Measurements from ENCODE around the gene PLEKHA7.

DNA sequence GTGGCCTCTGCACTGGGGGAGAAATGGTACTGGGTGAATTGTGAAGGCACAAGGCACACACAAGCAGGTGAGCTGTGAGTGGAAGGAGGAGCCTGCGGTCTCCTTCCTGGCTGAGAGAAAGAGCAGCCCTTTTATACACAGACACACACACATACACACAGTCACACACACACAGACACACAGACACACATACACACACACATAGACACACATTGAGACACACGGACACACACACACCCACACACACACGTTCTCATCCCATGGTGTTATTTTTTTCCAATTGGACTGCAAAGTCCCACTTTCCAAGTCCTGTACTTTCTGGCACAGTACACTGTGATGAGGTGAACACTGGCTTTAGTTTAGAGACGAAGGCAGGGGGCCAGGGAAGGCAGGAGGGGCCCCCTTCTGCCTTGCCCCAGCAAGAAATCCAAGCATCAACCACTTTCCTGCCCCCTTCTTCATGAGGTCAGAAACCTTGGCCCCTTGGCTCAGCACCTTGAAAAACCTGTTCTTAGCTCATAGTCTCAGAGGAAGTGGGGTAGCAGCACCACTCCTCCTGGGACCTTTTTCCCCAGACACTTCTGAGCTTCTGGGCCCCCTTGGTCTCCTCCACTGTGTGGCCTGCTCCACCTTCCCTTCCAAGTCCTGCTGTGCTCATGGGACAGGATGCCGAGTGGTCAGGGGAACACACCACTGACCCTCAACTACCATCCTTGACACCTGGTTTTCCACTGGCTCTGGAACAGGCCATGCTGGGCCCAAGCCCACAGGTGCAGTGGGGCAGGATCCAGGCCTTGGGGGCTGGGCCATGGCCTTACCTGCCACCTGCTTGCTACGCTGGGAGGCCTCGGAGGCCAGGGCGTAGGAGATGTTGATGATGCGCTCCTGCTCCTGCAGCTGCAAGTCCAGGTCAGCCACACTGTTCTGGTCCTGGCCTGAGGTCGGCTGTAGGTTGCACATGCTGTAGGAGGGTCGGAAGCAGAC, 232.0 kb downstream of the PLEKHA7 start:
- TF ChIP-seq, protein P1, sequence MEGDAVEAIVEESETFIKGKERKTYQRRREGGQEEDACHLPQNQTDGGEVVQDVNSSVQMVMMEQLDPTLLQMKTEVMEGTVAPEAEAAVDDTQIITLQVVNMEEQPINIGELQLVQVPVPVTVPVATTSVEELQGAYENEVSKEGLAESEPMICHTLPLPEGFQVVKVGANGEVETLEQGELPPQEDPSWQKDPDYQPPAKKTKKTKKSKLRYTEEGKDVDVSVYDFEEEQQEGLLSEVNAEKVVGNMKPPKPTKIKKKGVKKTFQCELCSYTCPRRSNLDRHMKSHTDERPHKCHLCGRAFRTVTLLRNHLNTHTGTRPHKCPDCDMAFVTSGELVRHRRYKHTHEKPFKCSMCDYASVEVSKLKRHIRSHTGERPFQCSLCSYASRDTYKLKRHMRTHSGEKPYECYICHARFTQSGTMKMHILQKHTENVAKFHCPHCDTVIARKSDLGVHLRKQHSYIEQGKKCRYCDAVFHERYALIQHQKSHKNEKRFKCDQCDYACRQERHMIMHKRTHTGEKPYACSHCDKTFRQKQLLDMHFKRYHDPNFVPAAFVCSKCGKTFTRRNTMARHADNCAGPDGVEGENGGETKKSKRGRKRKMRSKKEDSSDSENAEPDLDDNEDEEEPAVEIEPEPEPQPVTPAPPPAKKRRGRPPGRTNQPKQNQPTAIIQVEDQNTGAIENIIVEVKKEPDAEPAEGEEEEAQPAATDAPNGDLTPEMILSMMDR (IDR thresholded peaks at IDR 0.05): no peak
- no peak for TF ChIP-seq POLR2A (IDR thresholded peaks at IDR 0.05)

Measured in right lobe of liver (tissue), 4 donors.